ACHN (cell line): ENCODE data around the gene HHAT.

Source experiments
- DNase-seq: peaks from one replicate; pipeline ENCODE4 v3.0.0-alpha.2; 2015
- in situ Hi-C: cut with HindIII; loops from 2 replicates; pipeline ENCODE4 v1.10.0; 2017; ENCODE audit warnings: low sequenced_read_pairs, low pct_ligation_motif_present, low pct_unique_long_range_greater_than_20kb

HHAT gene

GRCh38 chr1:210596641-210597040 lies 267.9 kb downstream of the HHAT start:
- in situ Hi-C loops: loop anchor here (25.0 kb wide), 1 partner anchor 541 kb away; the partner anchor contains the start of gene KCNH1
- no peak for DNase-seq

GRCh38 chr1:210597555-210598134 lies 268.9 kb downstream of the HHAT start:
- in situ Hi-C loops: loop anchor here (25.0 kb wide), 1 partner anchor 540 kb away; the partner anchor contains the start of gene KCNH1

GRCh38 chr1:210598135-210598652 lies 269.5 kb downstream of the HHAT start:
- in situ Hi-C loops: loop anchor here (25.0 kb wide), 1 partner anchor 539 kb away; the partner anchor contains the start of gene KCNH1

More at GRCh38 chr1:210597555-210598134, 268.9 kb downstream of the HHAT start:
- DNase-seq: peak; percentile 90

DNA sequence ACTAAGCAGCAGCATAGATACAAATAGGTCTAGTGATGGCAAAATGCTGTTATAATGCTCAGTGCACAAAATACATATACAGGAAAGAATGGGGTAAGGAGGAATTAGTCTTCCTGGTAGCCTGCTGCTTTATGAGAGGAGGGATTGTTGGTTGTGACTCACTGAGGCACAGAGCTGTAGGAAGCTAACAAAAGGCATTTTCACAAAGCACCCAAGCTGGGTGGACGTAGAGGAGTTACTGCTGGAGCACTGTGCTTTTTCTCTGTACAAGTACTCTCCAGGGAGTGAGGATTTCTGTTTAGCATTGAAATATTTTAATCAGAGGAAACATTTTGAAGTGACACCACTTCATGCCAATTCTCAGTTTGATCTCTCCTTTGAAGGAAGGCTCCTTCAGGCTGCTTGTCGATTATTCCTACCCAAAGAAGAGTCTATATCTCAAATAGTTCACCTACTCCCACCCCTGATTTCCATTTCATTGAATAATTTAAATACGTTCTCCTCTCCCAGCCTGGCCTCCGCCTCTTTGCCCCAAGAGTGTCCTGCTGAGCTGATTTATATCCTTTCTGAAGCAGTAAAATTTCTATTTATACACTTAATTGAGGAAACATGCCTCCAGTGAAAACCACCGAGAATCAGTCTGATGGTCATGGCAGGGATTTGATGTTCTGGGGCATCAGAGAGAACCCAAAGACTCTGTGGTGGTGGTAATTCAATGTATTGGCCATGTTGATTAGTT lies 271.9 kb downstream of the HHAT start:
- in situ Hi-C loops: no loop called here
- no peak for DNase-seq

More at GRCh38 chr1:210598135-210598652, 269.5 kb downstream of the HHAT start:
- DNase-seq: peak; percentile 61

GRCh38 chr1:210603123-210603522 lies 274.4 kb downstream of the HHAT start:
- in situ Hi-C loops: no loop called here
- no peak for DNase-seq

DNA sequence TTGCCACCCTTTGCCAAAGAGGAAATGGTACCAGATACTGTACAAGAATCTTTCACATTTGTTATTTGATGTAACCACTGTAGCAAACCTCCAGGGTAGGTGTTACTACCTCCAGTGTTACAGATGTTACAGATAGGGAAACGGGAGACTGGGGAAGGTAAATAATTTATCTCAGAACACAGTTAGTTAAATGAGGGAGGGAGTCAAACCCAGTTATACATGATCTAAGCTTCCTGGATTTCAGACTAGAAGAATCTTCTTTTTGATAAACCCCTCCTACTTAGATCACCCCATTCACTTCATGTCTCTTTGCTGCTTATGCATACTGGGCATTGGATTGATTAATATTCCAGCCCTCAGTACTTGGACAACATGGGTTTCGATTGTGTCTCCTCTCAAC lies 276.4 kb downstream of the HHAT start:
- in situ Hi-C loops: no loop called here

DNA sequence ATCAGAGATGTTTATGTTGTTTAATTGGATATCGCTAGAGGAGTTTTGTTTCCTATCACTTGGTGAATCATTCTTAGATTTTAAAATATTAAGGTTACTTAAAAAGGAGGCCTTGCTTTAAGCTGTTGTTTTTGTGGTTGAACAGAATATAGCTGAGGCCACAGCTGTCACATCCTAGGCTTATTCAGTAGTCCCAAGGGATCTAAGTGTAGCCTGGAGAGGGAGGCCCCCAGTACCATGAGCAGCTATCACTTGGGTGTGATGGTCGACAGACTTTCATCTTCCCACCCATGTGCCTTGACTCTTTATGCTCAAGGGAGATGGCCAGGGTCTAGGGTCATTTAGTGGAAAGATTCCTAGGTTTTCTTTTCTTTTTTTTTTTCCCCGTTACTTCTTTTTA lies 278.7 kb downstream of the HHAT start:
- in situ Hi-C loops: no loop called here
- no peak for DNase-seq

More for the DNA sequence above, 276.4 kb downstream of the HHAT start:
- no peak for DNase-seq

- in situ Hi-C loops: no loop called here
- no peak for DNase-seq
Measured at GRCh38 chr1:210608767-210609166, 280.1 kb downstream of the HHAT start.

DNA sequence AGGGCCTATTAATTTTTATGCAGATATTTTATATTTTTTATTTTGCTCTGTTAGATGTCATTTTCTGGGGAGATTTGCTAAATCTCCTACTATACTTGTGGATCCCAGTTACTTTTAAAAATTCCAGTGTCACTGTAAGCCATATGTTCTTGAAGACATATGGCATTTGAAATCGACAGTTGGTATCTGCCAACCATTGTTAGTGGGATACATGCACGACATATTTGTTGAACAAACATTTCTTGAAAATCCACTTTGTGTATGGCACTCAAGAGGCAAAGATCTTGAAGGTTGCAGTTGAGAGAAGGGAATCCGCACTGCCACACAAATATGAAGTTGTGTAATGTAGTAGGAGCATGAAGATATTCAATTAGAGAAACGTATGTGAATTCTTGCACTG lies 287.7 kb downstream of the HHAT start:
- in situ Hi-C loops: no loop called here
- DNase-seq: no peak

GRCh38 chr1:210617293-210617692 lies 288.6 kb downstream of the HHAT start:
- in situ Hi-C loops: no loop called here

GRCh38 chr1:210618369-210618768 lies 289.7 kb downstream of the HHAT start:
- DNase-seq: no peak
- in situ Hi-C loops: no loop called here

More at GRCh38 chr1:210617293-210617692, 288.6 kb downstream of the HHAT start:
- no peak for DNase-seq

- no peak for DNase-seq
- in situ Hi-C loops: no loop called here
Measured at GRCh38 chr1:210620867-210621488, 292.3 kb downstream of the HHAT start.

DNA sequence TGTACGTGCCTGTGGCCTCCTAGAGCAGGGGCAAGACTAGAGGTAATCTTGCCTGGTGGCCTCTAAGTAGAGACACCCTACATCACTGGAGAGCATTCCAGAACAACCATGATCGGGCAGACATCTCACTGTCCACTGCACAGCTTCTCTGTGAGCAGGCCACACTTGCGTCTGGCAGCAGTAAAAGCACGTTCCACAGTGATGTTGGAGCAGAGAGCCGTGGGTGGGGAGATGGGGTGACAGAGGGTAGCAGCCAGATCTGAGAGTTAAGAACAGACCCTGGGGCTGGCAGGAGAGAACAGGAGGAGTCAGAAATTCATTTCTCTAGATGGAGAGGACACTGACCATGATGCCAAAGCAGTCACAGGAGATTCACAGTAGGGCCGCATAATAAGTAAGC lies 293.0 kb downstream of the HHAT start:
- no peak for DNase-seq
- in situ Hi-C loops: no loop called here

DNA sequence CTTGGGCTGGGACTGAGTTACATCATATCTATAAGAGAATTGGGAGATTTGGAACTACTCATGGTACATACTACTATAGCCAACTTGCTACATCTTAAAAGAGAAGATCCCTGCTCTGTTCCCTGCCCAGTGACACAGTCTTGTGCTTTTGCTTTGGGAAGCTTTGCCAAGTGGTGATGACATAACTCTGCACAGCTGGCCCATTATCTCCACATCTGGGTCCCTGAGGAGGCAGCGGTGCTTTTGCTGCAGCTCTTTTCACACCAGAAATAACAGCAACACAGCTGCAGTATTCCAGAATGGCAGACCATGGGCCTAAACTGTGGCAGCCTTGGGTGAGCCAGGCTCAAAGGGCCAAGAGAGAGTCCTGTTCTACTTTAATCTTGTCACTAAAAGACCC lies 296.0 kb downstream of the HHAT start:
- in situ Hi-C loops: no loop called here
- no peak for DNase-seq

DNA sequence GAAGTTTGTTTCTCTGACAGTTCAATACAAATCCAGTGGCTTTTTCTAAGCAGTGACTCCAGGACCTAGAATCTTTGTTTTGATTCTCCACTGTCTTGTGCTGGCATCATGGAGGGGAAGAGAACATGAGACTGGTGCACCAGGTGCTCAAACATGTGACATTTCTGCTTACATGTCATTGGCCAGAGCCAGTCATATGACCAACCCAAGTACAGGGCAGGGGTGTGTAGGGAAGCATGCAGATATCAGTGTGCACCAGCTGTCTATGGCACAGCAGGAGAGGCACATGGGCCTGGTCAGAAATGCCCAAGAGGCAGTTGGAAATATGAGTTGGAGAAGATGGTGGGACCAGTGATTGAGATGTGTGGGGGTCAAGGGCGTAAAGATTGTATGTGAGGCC lies 297.0 kb downstream of the HHAT start:
- no peak for DNase-seq
- in situ Hi-C loops: no loop called here

DNA sequence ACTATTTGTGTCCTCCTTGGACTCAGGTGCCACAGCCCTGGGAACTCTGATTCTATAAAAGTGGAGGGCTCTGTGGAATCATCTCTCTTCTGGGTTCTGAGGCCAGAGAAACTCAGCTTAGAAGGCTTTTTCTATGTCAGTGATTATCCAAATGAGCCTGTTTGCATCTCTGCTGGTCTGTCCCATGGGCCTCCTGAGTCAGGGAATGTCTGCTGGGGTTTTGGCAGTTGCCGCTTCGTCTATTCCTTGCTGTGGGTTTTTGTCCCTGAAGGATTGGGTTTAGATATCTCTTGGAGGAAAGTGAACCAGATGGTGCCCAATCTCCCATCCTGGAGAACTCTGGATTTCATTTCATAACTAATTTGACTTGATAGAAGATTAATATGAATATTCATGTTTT lies 297.6 kb downstream of the HHAT start:
- no peak for DNase-seq
- in situ Hi-C loops: no loop called here

GRCh38 chr1:210627755-210628154 lies 299.1 kb downstream of the HHAT start:
- in situ Hi-C loops: no loop called here
- no peak for DNase-seq

- in situ Hi-C loops: no loop called here
- no peak for DNase-seq
Measured at GRCh38 chr1:210629276-210629675, 300.6 kb downstream of the HHAT start.

DNA sequence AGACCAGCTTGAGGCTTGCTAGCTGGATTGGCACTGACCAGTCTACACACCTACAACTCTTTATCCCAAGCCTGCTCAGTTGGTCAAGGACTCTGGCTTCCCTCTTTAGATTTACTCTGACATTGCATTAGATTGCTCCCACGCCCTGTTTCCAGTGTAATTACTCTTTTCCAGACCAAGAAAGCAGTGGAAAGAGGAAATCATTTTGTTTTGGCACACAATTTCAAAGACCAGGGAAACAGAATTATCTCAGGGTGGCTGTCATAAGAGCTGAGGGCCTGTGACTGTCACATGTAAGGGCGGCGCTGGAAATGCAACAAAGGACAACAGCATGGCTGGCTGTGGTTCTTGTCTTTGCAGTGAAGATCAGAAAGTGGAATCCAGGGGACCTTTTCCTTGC lies 302.7 kb downstream of the HHAT start:
- DNase-seq: no peak
- in situ Hi-C loops: no loop called here
